GM23338 (cell line): ENCODE data around the gene DNAJC1. TPM values are rescaled to one million over a fixed set of nuclear protein-coding genes. Genes with fewer than 3 reads are reported as not detected.

Experiments used
- ATAC-seq: fragments of 200-7000 bp; cut with Tn5 transposase; 3 replicates; pipeline ENCODE4 v1.9.1; 2020
- DNase-seq: peaks from one replicate; pipeline ENCODE4 v3.0.0-alpha.2; 2015; ENCODE audit warnings: low spot score
- H2AFZ ChIP-seq: fragments of 200-600 bp; sonication (generic); 2 replicates; pipeline ENCODE4 v1.8.0; 2016; ENCODE audit warnings: antibody characterized with exemption, mild to moderate bottlenecking, moderate library complexity
- H3F3A ChIP-seq: fragments of 200-600 bp; sonication (generic); replicated peaks from 2 replicates; pipeline ENCODE4 v1.8.0; 2017; ENCODE audit warnings: antibody characterized with exemption, mixed run types, low read depth
- H3K27ac ChIP-seq: fragments of 200-600 bp; sonication (generic); 2 replicates; pipeline ENCODE4 v1.6.1; 2016; ENCODE audit warnings: low read depth
- H3K27me3 ChIP-seq: fragments of 200-600 bp; sonication (generic); 2 replicates; pipeline ENCODE4 v1.8.0; 2016; ENCODE audit warnings: mild to moderate bottlenecking, mixed run types, moderate library complexity; ENCODE audit not compliant: insufficient read depth
- H3K36me3 ChIP-seq: fragments of 200-600 bp; sonication (generic); 2 replicates; pipeline ENCODE4 v1.8.0; 2016; ENCODE audit warnings: mild to moderate bottlenecking; ENCODE audit not compliant: insufficient read depth
- H3K4me1 ChIP-seq: fragments of 200-600 bp; sonication (generic); 2 replicates; pipeline ENCODE4 v1.8.0; 2016; ENCODE audit warnings: mild to moderate bottlenecking, moderate library complexity; ENCODE audit not compliant: insufficient read depth
- H3K4me2 ChIP-seq: fragments of 200-600 bp; sonication (generic); 2 replicates; pipeline ENCODE4 v1.7.1; 2017; ENCODE audit warnings: mixed run types
- H3K4me3 ChIP-seq: fragments of 200-600 bp; sonication (generic); 2 replicates; pipeline ENCODE4 v1.6.1; 2016; ENCODE audit warnings: mixed run types
- H3K79me2 ChIP-seq: fragments of 200-600 bp; sonication (generic); replicated peaks from 2 replicates; pipeline ENCODE4 v1.8.0; 2017; ENCODE audit warnings: mild to moderate bottlenecking; ENCODE audit not compliant: insufficient read depth
- H3K9me2 ChIP-seq: fragments of 200-600 bp; sonication (generic); 2 replicates; pipeline ENCODE4 v1.8.0; 2017; ENCODE audit not compliant: insufficient read depth
- H4K20me1 ChIP-seq: fragments of 200-600 bp; sonication (generic); replicated peaks from 2 replicates; pipeline ENCODE4 v1.8.0; 2017; ENCODE audit warnings: mild to moderate bottlenecking; ENCODE audit not compliant: insufficient read depth
- H3K27ac Mint-ChIP-seq: 2 replicates; pipeline ENCODE4 v1.8.0; 2020; ENCODE audit warnings: inconsistent platforms, mild to moderate bottlenecking, moderate library complexity, mixed read lengths
- H3K27me3 Mint-ChIP-seq: 3 replicates; pipeline ENCODE4 v1.8.0; 2022; ENCODE audit warnings: low read depth, mild to moderate bottlenecking, moderate library complexity, mixed read lengths, inconsistent platforms; ENCODE audit not compliant: insufficient read depth, poor library complexity
- H3K36me3 Mint-ChIP-seq: 3 replicates; pipeline ENCODE4 v1.8.0; 2021; ENCODE audit warnings: low read depth, mild to moderate bottlenecking, inconsistent platforms, moderate library complexity, mixed read lengths
- H3K4me1 Mint-ChIP-seq: 3 replicates; pipeline ENCODE4 v1.8.0; 2020; ENCODE audit warnings: mild to moderate bottlenecking, inconsistent platforms, mixed read lengths
- H3K4me3 Mint-ChIP-seq: 3 replicates; pipeline ENCODE4 v1.8.0; 2021; ENCODE audit warnings: moderate library complexity, mild to moderate bottlenecking, inconsistent platforms, mixed read lengths
- H3K9me3 Mint-ChIP-seq: 3 replicates; pipeline ENCODE4 v1.8.0; 2020; ENCODE audit warnings: moderate library complexity, mild to moderate bottlenecking, inconsistent platforms, mixed read lengths
- CREB1 ChIP-seq: fragments of 250-450 bp; sonication (Bioruptor Pico); IDR thresholded peaks from 2 replicates; pipeline ENCODE4 v1.5.0; 2020; ENCODE audit warnings: low read depth, mild to moderate bottlenecking, moderate library complexity
- CTCF ChIP-seq, 2 experiments: fragments of 200-600 bp in 1 of 2; sonication (generic) in 1 of 2; conservative IDR thresholded peaks; 2 replicates each; pipeline versions ENCODE4 v1.5.1 to v1.6.1; 2016 to 2017; ENCODE audit warnings: antibody characterized with exemption in 2 of 2, low read depth in 2 of 2, mild to moderate bottlenecking in 2 of 2, moderate library complexity in 1 of 2
- EZH2 ChIP-seq: fragments of 200-600 bp; sonication (generic); IDR thresholded peaks from one replicate; pipeline ENCODE4 v1.8.0; 2017; ENCODE audit warnings: antibody characterized with exemption, mild to moderate bottlenecking, low read depth; ENCODE audit not compliant: unreplicated experiment
- EZH2phosphoT487 ChIP-seq: fragments of 200-600 bp; sonication (generic); IDR thresholded peaks from one replicate; pipeline ENCODE4 v1.8.1; 2018; ENCODE audit warnings: antibody characterized with exemption; ENCODE audit not compliant: unreplicated experiment
- JUNB ChIP-seq: IDR thresholded peaks from one replicate; pipeline ENCODE4 v1.6.1; 2016; ENCODE audit warnings: antibody characterized with exemption; ENCODE audit not compliant: unreplicated experiment
- NANOG ChIP-seq: IDR thresholded peaks from 2 replicates; pipeline ENCODE4 v1.6.1; 2016; ENCODE audit warnings: antibody characterized with exemption, borderline replicate concordance
- POLR2AphosphoS5 ChIP-seq: IDR thresholded peaks from 2 replicates; pipeline ENCODE4 v1.6.1; 2016; ENCODE audit warnings: antibody characterized with exemption, low read depth
- STAT1 ChIP-seq: IDR thresholded peaks from one replicate; pipeline ENCODE4 v1.6.1; 2016; ENCODE audit warnings: antibody characterized with exemption; ENCODE audit not compliant: unreplicated experiment
- ZNF114 ChIP-seq: fragments of 250-450 bp; sonication (Bioruptor Pico); IDR thresholded peaks from 2 replicates; pipeline ENCODE4 v1.5.0; 2020; ENCODE audit warnings: mild to moderate bottlenecking, moderate library complexity
- ZNF331 ChIP-seq: fragments of 250-450 bp; sonication (Bioruptor Pico); IDR thresholded peaks from 2 replicates; pipeline ENCODE4 v1.5.0; 2020; ENCODE audit warnings: low read depth, mild to moderate bottlenecking, moderate library complexity
- ZNF462 ChIP-seq: fragments of 250-450 bp; sonication (Bioruptor Pico); IDR thresholded peaks from 2 replicates; pipeline ENCODE4 v1.5.0; 2020; ENCODE audit warnings: mild to moderate bottlenecking, moderate library complexity
- polyA plus RNA-seq: library from polyadenylated mRNA; unstranded; fragments of >200 nt; fragmentation: Nextera tagmentation; extraction: Ambion mirVana; gene quantifications from 2 replicates; pipeline ENCODE4 v1.2.1, GENCODE V29; 2016
- total RNA-seq: library from RNA; depleted of rRNA; stranded (reverse); fragments of >200 nt; shearing (Covaris generic); gene quantifications from 2 replicates; pipeline ENCODE4 v1.2.3, GENCODE V29; 2014
- TF ChIP-seq, protein P1 (sequence below): IDR thresholded peaks from one replicate; pipeline ENCODE4 v1.6.1; 2018; ENCODE audit warnings: antibody characterized with exemption; ENCODE audit not compliant: unreplicated experiment

The DNAJC1 gene
- total and polyA plus RNA-seq, 2 experiments from 2014 or later, result 38.6 to 45.3 TPM

DNA sequence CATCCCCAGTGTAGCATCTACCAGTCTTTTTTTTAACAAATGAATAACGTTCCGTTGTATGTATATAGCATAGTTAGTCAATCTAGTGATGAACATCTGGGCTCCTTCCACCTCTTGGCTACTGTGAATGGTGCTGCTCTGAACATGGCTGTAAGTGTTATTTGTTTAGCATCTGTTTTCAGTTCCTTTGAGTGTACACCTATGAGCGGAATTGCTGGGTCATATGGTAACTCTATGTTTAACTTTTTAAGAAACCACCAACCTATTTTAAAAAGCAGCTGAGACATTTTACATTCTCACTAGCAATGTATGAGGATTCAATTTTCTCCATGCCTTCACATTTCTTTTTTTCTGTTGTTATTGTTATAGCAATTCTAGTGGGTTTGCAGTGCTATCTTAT is 178.2 kb downstream of the DNAJC1 start:
- no peaks in the 10 kb centered on the region for H3K4me1 ChIP-seq
- H3K4me3 Mint-ChIP-seq, result no peak overlapping the region
- H3K36me3 Mint-ChIP-seq, result peaks cover 48% of the 10 kb centered on the region
- H3K27me3 Mint-ChIP-seq, result no peaks in the 10 kb centered on the region
- no peaks in the 10 kb centered on the region for H3K27me3 ChIP-seq
- no peak for TF ChIP-seq POLR2AphosphoS5
- TF ChIP-seq, protein P1, sequence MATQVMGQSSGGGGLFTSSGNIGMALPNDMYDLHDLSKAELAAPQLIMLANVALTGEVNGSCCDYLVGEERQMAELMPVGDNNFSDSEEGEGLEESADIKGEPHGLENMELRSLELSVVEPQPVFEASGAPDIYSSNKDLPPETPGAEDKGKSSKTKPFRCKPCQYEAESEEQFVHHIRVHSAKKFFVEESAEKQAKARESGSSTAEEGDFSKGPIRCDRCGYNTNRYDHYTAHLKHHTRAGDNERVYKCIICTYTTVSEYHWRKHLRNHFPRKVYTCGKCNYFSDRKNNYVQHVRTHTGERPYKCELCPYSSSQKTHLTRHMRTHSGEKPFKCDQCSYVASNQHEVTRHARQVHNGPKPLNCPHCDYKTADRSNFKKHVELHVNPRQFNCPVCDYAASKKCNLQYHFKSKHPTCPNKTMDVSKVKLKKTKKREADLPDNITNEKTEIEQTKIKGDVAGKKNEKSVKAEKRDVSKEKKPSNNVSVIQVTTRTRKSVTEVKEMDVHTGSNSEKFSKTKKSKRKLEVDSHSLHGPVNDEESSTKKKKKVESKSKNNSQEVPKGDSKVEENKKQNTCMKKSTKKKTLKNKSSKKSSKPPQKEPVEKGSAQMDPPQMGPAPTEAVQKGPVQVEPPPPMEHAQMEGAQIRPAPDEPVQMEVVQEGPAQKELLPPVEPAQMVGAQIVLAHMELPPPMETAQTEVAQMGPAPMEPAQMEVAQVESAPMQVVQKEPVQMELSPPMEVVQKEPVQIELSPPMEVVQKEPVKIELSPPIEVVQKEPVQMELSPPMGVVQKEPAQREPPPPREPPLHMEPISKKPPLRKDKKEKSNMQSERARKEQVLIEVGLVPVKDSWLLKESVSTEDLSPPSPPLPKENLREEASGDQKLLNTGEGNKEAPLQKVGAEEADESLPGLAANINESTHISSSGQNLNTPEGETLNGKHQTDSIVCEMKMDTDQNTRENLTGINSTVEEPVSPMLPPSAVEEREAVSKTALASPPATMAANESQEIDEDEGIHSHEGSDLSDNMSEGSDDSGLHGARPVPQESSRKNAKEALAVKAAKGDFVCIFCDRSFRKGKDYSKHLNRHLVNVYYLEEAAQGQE, result no peak
- TF ChIP-seq EZH2, result no peak
- no peak for TF ChIP-seq NANOG
- TF ChIP-seq ZNF114, result no peak
- no peak for TF ChIP-seq EZH2phosphoT487
- TF ChIP-seq JUNB, result no peak
- no peak for TF ChIP-seq STAT1
- no peak for TF ChIP-seq CREB1
- TF ChIP-seq ZNF331 (CRISPR knock-in tag), result no peak
- TF ChIP-seq ZNF462 (CRISPR knock-in tag), result no peak
- no peak for TF ChIP-seq CTCF (conservative IDR thresholded peaks at IDR 0.05; ENCODE audit: low read depth in 2 of 2)
- H3K36me3 ChIP-seq, result peaks cover 25% of the 10 kb centered on the region
- no peaks in the 10 kb centered on the region for H3K9me2 ChIP-seq
- no peaks in the 10 kb centered on the region for H4K20me1 ChIP-seq
- no peak overlapping the region for H2AFZ ChIP-seq
- H3K79me2 ChIP-seq, result no peaks in the 10 kb centered on the region
- H3K4me3 ChIP-seq, result no peak overlapping the region
- no peak overlapping the region for H3K4me2 ChIP-seq
- H3K27ac Mint-ChIP-seq, result no peak overlapping the region
- H3K27ac ChIP-seq, result no peak overlapping the region
- DNase-seq (no peak), ATAC-seq (no peak)
- no peaks in the 10 kb centered on the region for H3K4me1 Mint-ChIP-seq
- no peaks in the 10 kb centered on the region for H3F3A ChIP-seq
- peaks cover 52% of the 10 kb centered on the region for H3K9me3 Mint-ChIP-seq
